ENCODE measurements around the gene B3GNT2. TPM values are rescaled to one million over a fixed set of nuclear protein-coding genes. Genes with fewer than 3 reads are reported as not detected.

Gene B3GNT2
- total and polyA plus RNA-seq, 2 of the 4 experiments (the other 2 are of a cell fraction): 5.0 to 11.1 TPM

DNA sequence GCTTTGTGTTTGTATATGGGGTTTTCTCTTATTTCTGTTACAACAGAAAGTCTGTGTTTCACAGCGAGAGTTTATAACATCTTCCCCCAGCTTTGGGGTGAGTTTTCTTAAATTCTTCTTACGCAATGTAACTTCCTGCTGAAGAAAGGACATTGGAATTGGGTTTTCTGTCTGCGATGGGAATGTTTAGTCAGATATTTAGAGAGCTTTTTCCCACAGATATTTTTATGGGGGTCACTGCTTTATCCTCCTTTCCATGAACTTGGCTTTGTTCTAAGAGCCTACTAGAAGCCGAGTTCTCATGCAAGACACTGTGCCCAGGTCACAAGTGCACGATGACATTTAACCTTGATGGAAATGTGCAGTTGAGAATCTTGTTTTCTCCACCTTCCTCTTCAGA lies 22.1 kb downstream of the B3GNT2 start:
- peak; percentile 76 for DNase-seq

More for the DNA sequence above, 22.1 kb downstream of the B3GNT2 start:
- no CpG with 5 or more reads among the region's 5 CpGs for WGBS, 2 experiments (ENCODE audit: extremely low coverage in 2 of 2, insufficient read length in 1 of 2)
- Histone ChIP-seq H2BK15ac (ENCODE audit: low read depth, low read length) (no peak overlapping the region), H3K9me1 (ENCODE audit: insufficient read depth, low read length) (peaks cover 15% of the 10 kb centered on the region), H4K5ac (ENCODE audit: low read depth, low read length) (no peak overlapping the region), H3K56ac (ENCODE audit: extremely low read depth, insufficient read depth, low read length) (no peak overlapping the region), H4K8ac (ENCODE audit: low read depth in 2 of 2, low read length in 2 of 2) (no peak overlapping the region), H3K27ac (ENCODE audit: insufficient read depth, low read length) (peak overlapping the region; percentile 71; the same call in 1 of the 2 replicates), H3K4me3 (ENCODE audit: insufficient read depth, low read depth, low read length) (no peak overlapping the region), H2BK20ac (ENCODE audit: low read depth, low read length) (no peak overlapping the region), H3K23ac (ENCODE audit: low read depth, low read length) (no peak overlapping the region), H4K91ac (ENCODE audit: insufficient read depth, low read depth, low read length) (no peak overlapping the region), H3K4me1 (ENCODE audit: control insufficient read depth, insufficient read depth, low read length) (peaks cover 25% of the 10 kb centered on the region), H2AFZ (replicated peaks; ENCODE audit: low read length, poor library complexity) (no peak overlapping the region), H2AK5ac (ENCODE audit: low read depth, low read length) (0 out of 2 replicates have a peak overlapping the region, but pooled peaks have one; percentile 46), H3K79me1 (ENCODE audit: low read depth in 1 of 2, low read length in 2 of 2) (peaks cover 41 to 57% of the 10 kb centered on the region in 2 experiments), H3K18ac (ENCODE audit: low read depth, low read length) (peak overlapping the region; percentile 39), H4K20me1 (ENCODE audit: insufficient read depth, low read length) (peaks cover 23% of the 10 kb centered on the region), H3K9ac (ENCODE audit: low read depth, low read length) (no peak overlapping the region), H2AK9ac (replicated peaks; ENCODE audit: low read depth, low read length, poor library complexity) (no peak overlapping the region), H3K27me3 (ENCODE audit: control insufficient read depth, insufficient read depth, low read length) (no peaks in the 10 kb centered on the region), H3K36me3 (ENCODE audit: control insufficient read depth, insufficient read depth, low read length) (0 out of 2 replicates have a peak, but pooled peaks cover 1% of the 10 kb centered on the region), H2BK120ac (ENCODE audit: low read depth, low read length) (no peak overlapping the region), H2BK5ac (ENCODE audit: low read depth, low read length, poor library complexity, severe bottlenecking) (no peak overlapping the region), H3K4me2 (ENCODE audit: low read depth, low read length) (peak overlapping the region; percentile 53), H3K14ac (replicated peaks; ENCODE audit: low read depth, low read length) (no peak overlapping the region), H3K9me3 (ENCODE audit: control insufficient read depth, insufficient read depth, low read length) (no peaks in the 10 kb centered on the region), H3K4ac (ENCODE audit: low read depth, low read length) (peak overlapping the region; percentile 50; the same call in 1 of the 2 replicates)
- ATAC-seq (ENCODE audit: low read depth): peak; percentile 44
- BruUV-seq (replicated peaks): no TSS peak
- CTCF ChIA-PET: no interaction called here
- in situ Hi-C loops (cut with MboI; ENCODE audit: low sequenced_read_pairs) (no loop called here), dilution Hi-C loops (cut with HindIII; ENCODE audit: low sequenced_read_pairs, unreplicated experiment) (no loop called here), intact Hi-C loops (cut with micrococcal nuclease) (no loop called here)
- POLR2A ChIA-PET (ENCODE audit: unreplicated experiment): no interaction called here
- TF ChIP-seq CEBPB (IDR thresholded peaks at IDR 0.05; ENCODE audit: low read depth, low read length): peak; percentile 94
- TF ChIP-seq POLR2A (IDR thresholded peaks at IDR 0.05; ENCODE audit: low read depth, low read length): no peak
- no peak for TF ChIP-seq RCOR1 (IDR thresholded peaks at IDR 0.05; ENCODE audit: insufficient replicate concordance, low read length)
